ENCODE results near the gene MTERF4. TPM values are rescaled to one million over a fixed set of nuclear protein-coding genes. Genes with fewer than 3 reads are reported as not detected.

The MTERF4 gene
- total and polyA plus RNA-seq, 2 of the 13 experiments (the other 11 are each of a cell fraction or from before 2014, with no cell fraction given) = 50.5 to 59.8 TPM

- in situ Hi-C loops (cut with HindIII; ENCODE audit: extremely low pct_ligation_motif_present, low pct_unique_long_range_greater_than_20kb) = no loop called here
- Histone ChIP-seq H4K20me1 (ENCODE audit: insufficient read depth, low read length) (no peaks in the 10 kb centered on the region), H3K9me3 (ENCODE audit: low read length) (no peaks in the 10 kb centered on the region), H3K4me1 (ENCODE audit: insufficient read depth, low read length) (peaks cover 5% of the 10 kb centered on the region), H2AFZ (ENCODE audit: low read length) (no peak overlapping the region), H3K4me3 (replicated peaks in 1 of 3; ENCODE audit: insufficient read depth in 1 of 3, low read depth in 2 of 3, low read length in 3 of 3) (no peak overlapping the region), H3K4me2 (ENCODE audit: low read depth, low read length) (no peak overlapping the region), H3K27me3 (ENCODE audit: control insufficient read depth in 1 of 2, insufficient read depth in 2 of 2, low read length in 2 of 2) (no peaks in the 10 kb centered on the region), H3K9ac (ENCODE audit: insufficient read depth, low read depth, low read length) (no peak overlapping the region), H3K79me2 (ENCODE audit: insufficient read depth, low read length) (no peaks in the 10 kb centered on the region), H3K36me3 (replicated peaks in 1 of 2; ENCODE audit: control insufficient read depth in 1 of 2, insufficient read depth in 2 of 2, low read length in 2 of 2) (peaks cover 7 to 14% of the 10 kb centered on the region in 2 experiments; a peak in 4 of 5 replicates), H3K27ac (ENCODE audit: extremely low read length, insufficient read depth, low read length) (no peak overlapping the region)
- no TSS peak for BruUV-seq (replicated peaks)
- FAIRE-seq (no peak), ATAC-seq (no peak), DNase-seq (ENCODE audit: low spot score) (no peak)
- CTCF ChIA-PET (ENCODE audit: low intra/inter-chr PET ratio, low total read pairs) = no interaction called here
- TF ChIP-seq ZNF746 (CRISPR knock-in tag; IDR thresholded peaks at IDR 0.05) = no peak
- no peak for TF ChIP-seq NFE2L1 (CRISPR knock-in tag; IDR thresholded peaks at IDR 0.05; ENCODE audit: borderline replicate concordance)
- TF ChIP-seq AKAP8 (CRISPR knock-in tag; IDR thresholded peaks at IDR 0.05) = no peak
- TF ChIP-seq ATF2 (CRISPR knock-in tag; IDR thresholded peaks at IDR 0.05) = no peak
- TF ChIP-seq XRCC5 (optimal IDR thresholded peaks at IDR 0.05; ENCODE audit: low read length) = no peak
- no peak for TF ChIP-seq ZBTB7A (CRISPR knock-in tag; IDR thresholded peaks at IDR 0.05)
- no peak for TF ChIP-seq ZNF580 (CRISPR knock-in tag; IDR thresholded peaks at IDR 0.05; ENCODE audit: borderline replicate concordance, low read depth)
- TF ChIP-seq ZNF3 (CRISPR knock-in tag; IDR thresholded peaks at IDR 0.05) = no peak
- no peak for TF ChIP-seq TFE3 (CRISPR knock-in tag; IDR thresholded peaks at IDR 0.05)
- no peak for TF ChIP-seq ZNF703 (CRISPR knock-in tag; IDR thresholded peaks at IDR 0.05; ENCODE audit: borderline replicate concordance)
- no peak for TF ChIP-seq CENPBD1 (CRISPR knock-in tag; IDR thresholded peaks at IDR 0.05; ENCODE audit: borderline replicate concordance, low read depth)
- no peak for TF ChIP-seq FOXK1 (CRISPR knock-in tag; IDR thresholded peaks at IDR 0.05; ENCODE audit: borderline replicate concordance, low read depth)
- TF ChIP-seq HNF1A (IDR thresholded peaks at IDR 0.05; ENCODE audit: low read depth) = no peak
- no peak for TF ChIP-seq HNF1A (CRISPR knock-in tag; IDR thresholded peaks at IDR 0.05; ENCODE audit: borderline replicate concordance)
- intact Hi-C loops (cut with micrococcal nuclease; ENCODE audit: unreplicated experiment) = no loop called here
- POLR2A ChIA-PET = no interaction called here
- 94% methylated on average over 16 of the region's 16 CpGs for WGBS (ENCODE audit: low lambda C conversion rate)
Observed at GRCh38 chr2:241130316-241130715, 28.2 kb upstream of the MTERF4 start.
